ENCODE measurements around the gene ROBO2.

Gene ROBO2

DNA sequence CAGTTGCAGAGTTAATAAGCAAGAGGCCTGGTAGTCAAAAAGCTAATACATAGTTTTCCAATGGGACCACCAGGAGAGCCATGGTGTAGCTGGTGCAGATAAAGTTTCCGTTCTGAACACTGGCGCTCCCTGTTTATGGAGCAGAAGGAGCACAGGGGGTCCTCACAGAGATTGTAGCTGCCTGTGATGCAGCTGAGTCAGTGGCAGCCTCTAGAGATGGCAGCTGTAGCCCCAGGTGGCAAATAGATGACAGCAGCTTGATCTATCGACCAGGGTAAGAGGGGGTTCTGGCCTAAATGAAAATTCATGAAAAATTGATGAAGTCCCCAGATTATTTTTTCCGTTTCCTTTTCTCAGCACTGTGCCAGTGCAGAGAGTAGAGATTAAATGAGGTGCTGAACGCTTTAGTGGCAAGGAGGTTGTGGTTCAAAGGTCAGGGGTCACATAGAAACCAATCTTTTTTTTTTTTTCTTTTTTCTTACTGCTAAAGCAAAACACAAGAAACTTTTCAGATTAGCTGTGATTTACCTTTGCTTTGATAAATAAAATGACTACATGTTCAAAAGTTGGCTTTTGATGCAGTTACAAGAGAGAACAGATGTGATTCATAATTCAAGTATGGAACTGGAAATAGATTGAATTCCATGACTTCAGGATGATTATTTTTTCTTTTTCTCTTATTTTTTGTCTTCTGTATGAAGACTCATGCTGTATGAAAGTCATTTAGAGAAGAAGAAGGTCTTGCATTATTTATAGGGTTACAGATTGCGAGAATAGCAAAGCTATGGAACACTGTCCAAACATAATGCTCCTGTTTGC, 63.3 kb downstream of the ROBO2 start:
- DNase-seq (ENCODE audit: low read depth in 4 of 4, low spot score in 1 of 4) = no peak

DNA sequence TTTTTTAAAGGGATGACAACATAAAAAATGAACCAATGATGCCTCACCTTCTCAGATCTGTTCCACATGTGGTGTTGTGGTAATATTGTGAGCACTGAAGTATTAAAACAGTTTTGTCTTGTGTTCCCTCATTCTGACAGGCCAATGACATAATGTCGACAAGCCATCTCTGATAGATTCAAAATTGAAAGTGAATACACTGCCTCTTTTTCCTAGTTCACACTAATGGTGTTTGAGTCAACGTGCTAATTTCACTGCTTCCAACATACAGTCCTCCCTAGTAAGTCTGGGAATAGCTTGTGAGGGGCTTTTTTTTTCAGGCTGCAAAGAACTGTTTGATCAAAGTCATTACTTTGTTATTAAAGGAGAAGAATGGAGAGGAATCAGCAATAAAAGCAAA, 82.8 kb downstream of the ROBO2 start:
- no peak for DNase-seq (ENCODE audit: low read depth in 4 of 4, low spot score in 1 of 4)

DNA sequence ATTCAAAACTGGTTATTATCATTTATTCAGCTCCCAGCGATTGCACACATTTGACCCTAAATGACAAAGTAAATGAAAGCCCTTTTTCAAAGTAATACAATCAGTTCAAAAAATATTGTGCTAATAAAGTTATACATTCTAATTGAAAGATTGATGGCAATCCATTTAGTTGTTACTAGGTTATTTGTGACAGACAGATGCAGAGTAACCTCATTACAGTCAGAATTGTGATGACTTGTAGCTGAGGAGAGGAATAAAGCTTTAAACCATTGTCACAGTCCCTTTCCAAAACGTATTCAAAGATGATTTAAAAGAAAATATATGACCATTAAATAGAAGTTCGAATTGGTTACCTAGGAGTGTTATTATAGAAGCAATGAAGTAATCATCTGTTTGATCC, 86.1 kb downstream of the ROBO2 start:
- no peak for DNase-seq (ENCODE audit: low read depth in 4 of 4, low spot score in 1 of 4)

DNA sequence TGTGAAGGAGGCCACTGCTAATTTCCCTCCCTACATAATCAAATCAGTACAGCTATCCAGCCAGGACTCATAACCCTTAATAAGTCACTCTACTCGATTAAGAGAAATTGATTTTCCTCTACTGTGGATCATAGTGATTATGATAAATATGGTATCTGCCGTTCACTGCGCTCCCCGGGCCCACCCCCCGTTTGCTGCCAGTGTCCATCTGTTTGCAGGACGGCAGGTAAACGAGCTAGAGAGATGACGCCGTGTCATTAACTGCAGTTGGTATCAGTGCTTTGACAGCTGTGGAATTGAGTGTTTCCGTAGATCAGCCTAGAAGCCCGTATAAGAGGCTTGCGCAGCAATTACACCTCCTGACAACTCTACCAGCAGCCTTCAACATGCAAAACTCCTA, 94.9 kb downstream of the ROBO2 start:
- no peak for DNase-seq (ENCODE audit: low read depth in 4 of 4, low spot score in 1 of 4)

DNA sequence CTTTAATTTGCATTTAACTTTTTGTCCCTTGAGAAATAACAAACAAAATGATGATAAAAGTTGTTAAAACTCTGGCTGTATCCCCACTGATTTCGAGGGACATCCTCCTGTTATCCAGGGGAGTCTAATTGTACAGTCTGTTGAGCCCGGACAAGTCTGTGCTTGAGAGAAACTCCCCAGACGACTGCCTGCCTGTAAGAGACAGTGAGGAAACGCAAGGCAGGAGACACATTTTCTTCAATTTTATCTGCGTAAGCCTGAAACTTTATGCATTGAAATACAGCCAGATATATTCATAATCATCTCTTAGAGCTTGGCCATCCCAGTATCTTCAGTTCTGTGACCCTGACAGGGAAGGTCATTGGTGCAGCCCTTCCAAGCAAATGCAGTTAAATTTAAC, 97.7 kb downstream of the ROBO2 start:
- no peak for DNase-seq (ENCODE audit: low read depth in 4 of 4, low spot score in 1 of 4)

DNA sequence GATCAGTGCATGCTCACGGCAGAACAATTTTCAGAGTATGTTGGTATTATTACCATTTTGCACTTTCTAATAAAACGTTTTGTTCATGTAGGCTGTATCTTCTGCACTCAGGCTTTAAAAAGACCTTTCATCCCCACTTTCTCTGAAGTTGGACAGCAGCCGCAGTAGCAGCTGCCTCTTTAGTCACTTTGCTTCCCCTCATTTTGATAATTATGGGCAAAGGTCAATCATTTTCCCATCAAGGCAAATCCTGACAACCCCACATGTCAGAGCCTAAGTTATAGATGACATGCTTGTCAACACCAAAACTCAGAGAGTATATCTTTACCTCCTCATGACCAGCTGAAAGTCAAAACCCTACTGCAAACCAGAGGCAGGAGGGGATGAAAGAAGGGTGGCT, 99.7 kb downstream of the ROBO2 start:
- DNase-seq (ENCODE audit: low read depth in 4 of 4, low spot score in 1 of 4) = no peak

DNA sequence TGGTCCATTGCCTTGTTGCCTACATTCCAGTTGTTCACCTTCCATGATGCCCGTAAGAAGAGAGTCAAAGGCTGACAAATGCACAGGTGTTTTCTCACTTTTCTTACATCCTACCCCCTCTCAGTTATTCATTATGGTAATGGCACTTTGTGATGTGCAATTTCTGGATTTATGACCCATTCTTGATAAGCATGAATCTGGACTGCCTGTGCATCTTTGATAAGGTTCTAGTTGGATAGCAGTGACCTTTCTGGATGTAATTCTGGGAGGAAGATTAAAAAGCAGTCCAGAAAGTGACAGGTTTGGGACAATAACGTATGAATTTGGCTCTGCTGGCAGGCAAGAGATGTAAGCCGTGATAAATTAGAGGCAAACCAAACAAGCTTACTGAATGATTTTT, 101.5 kb downstream of the ROBO2 start:
- no peak for DNase-seq (ENCODE audit: low read depth in 4 of 4, low spot score in 1 of 4)

DNA sequence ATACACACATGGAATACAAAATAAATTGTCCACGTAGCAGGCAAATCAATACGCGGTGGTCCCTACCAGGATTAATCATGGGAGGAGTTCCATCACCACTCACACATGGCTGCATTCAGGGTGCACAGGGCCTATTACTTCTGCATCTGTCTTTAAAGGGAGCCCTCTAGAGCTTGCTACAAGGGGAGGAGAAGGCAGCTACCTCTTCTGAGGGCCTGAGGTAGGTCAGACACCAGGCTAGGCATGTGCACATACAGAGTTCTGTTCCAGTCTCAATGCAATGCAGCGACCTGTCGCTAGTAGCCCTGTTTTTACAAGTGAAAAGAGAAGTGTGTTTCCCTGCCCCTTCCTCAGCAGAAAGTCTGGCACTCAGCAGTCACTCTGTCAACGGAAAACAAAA, 102.7 kb downstream of the ROBO2 start:
- no peak for DNase-seq (ENCODE audit: low read depth in 4 of 4, low spot score in 1 of 4)

DNA sequence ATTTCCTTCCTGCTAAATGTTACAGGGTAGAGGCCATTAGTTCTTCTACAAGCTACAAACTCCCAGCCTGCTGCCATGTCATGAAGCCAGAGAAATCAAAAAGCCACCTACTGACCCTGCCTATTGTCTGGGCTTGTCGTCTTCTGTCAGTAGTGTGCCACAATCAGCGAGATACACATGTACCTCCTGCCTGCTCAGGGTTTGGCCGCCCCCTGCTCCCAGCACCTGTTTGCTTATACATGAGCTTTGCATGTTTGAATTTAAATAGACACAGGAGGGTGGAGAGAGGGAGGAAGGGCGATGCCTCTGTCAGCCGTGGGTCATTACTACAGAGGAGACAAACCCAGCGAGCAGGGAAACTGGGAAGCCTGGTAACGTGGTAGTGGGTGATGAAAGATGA, 106.1 kb downstream of the ROBO2 start:
- DNase-seq (ENCODE audit: low read depth in 4 of 4, low spot score in 1 of 4) = no peak

DNA sequence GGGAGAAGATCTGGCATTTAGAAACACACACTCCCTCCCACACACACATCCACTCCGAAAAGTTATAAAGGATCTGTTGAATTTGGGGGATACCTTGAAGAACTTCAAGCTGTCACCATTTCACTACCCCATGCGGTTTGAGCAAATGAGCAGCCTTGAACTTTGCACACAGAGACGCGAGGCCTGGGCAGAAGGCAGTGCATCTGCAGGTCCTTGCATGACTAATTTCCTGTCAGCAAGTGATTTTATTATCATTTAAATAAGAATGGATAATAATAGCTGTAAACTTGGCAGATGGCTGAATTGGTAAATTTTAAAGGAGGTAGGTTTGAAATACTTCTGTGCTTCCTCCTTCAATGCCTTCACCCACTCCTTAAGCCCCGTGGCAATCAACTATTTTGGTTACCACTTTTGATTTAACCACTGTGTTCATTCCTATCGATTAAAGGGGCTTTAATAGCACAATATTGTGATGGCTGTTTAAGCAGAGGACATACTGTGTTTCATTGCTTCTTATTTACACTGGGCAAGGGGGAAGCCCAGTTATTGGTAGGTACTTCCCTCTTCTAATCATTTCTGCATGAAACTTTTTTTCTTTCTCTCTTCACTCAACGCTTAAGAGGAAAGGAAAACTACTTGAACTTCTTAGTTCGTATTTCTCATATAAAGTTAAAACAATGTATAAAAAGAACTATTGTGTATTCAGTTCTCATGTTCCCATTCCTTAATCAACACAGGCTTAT, 108.1 kb downstream of the ROBO2 start:
- no peak for DNase-seq (ENCODE audit: low read depth in 4 of 4, low spot score in 1 of 4)

DNA sequence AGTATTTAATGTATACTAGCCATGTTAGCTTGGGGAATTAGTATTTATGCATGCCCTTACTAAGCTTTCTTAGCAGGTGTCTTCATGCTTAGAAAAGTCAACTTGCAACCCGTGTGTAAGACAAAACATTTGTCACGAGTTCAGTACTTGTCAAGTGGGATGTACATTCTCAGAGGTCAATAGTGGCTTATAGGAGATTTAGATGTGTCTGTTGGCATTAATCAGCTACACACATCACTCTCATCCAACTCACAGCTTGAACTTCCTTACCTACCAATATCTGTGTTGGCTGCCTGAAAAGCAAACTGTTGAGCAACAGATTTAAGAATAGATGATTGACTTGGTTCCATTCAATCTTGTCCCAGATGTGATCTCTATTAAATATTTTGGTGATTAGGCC, 109.5 kb downstream of the ROBO2 start:
- DNase-seq (ENCODE audit: low read depth in 4 of 4, low spot score in 1 of 4) = no peak

DNA sequence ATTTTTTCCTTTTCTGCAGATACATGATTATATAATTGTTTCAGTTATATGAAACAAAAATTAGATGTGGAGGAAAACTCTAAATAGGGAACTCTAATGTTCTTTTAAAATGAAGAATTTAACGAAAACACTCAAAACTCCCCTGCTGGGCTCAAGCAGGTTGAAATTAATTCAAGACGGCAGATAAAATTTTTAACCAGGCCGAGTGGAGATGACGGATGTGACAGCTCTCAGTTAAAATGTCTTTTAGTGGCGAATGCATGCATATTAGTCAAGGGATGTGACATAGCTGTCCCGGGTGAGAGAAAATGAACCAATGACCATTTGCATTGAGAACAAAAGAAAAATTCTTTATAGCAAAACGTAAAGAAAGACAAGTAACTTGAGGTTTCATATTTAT, 110.1 kb downstream of the ROBO2 start:
- no peak for DNase-seq (ENCODE audit: low read depth in 4 of 4, low spot score in 1 of 4)

DNA sequence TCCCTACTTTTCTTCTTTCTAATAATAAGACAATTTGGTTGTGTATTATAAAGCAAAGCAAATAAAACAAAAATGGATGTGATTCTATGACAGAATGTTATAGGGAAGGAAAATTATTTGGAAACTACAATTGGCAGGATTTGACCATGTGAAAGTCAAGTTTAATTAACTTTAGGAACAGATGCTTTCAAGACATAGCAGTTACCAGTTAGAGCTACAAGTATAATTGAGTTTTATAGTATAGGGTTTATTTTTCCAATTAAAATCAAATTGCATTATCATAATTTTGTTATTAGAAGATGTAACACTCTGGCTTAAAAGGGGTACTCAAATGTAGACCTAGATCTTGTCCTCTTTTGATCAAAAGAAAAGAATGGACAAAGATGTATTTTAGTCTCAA, 110.9 kb downstream of the ROBO2 start:
- DNase-seq (ENCODE audit: low read depth in 4 of 4, low spot score in 1 of 4) = no peak

DNA sequence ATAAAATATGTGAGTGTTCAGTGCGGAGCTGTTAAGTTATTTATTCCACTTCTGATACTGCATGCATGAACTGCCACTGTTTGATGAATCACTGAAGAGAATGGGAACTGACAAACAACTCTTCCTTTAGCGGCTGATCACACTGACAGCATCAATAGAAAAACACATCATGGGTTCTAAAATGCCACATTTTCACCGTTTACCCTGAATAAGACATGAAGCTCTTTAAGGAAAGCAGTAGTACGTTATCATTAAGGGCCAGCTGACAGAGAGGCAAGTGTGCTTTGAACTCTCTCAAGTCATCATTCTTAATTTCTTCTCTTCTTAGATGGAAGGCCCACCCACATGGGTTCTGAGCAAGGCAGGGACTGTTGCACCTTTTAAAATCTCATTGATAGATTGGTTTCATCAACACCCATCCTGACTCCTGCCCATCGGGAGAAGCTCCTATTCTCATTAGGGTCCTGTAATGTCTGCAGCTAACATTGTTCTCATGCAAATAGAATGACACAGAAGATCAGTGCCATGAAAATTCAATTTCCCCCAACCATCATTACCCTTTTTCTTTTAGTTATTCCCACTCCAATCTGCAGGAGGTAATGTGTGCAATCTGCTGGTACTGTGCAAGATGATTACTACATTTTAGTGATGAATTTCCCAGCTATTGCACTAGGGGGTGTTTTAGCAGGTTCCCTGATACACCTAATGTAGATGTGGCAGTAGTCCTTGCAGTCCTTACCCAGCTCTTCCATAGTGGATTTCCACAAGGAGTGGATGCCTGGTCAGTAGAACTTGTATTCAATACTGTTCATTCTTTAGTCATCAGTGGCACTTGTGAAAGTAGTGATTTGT, 119.1 kb downstream of the ROBO2 start:
- no peak for DNase-seq (ENCODE audit: low read depth in 4 of 4, low spot score in 1 of 4)

DNA sequence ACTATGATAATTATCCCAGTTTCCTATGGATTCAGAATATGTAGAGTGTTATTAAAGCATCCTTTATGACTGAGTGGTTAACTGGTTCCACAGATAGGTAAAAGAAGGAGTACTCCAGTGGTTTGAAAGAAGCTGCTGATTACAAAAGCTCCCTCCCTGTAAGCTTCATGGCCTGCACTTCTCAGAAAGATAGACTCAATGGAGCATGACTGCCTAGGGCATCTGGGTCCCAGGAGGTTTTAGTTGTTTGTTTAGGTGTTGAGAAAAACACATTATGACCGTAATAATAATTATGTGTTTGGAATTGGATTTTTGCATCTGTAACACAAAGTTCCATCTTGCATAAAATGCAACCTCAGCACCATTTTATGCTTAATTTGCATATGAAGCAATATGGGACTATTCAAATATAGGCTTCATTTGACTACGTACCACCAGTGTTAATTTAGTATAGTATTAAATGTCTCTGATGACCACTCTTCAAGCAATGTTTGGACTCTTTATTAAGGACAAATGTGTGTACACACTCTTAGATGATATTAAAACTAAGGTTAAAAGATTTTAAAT, 121.1 kb downstream of the ROBO2 start:
- DNase-seq (ENCODE audit: low read depth in 4 of 4, low spot score in 1 of 4) = no peak

DNA sequence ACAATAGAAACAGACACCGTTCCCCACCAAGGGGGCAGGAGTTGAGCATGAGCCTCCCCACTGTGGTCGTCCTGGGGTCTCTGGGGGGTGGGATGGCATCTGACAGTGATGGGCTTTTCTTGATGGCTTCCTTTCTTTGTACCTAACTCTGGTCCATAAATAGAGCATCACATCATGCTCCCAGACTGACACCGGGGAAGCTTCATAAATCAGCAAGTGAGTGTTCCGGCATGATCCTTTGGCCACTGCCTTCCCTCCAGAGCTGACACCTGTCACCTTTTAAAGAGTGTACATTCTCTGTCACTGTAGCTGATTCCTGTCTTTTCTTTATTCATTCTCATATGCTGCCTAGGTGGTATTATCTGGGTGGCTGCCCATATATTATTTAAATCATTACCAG, 129.9 kb downstream of the ROBO2 start:
- DNase-seq (ENCODE audit: low read depth in 4 of 4, low spot score in 1 of 4) = no peak

DNA sequence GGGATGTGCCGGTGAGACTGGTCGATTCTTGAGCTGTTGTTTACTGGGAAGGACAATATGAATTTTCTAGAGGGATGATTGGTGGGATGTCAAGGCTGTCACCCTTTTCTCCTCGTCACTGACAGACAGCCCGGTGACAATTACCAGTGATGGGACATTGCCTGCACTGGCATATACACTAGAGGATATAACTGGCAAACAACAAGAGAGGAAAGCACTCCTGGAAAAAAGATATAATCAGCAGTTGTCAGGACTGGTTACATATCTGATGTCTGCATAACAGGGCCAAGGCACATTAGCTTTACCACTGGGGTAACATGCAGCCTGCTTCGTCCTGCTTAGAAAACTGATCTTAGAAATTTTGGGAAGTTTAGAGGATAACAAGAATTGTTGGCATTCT, 131.1 kb downstream of the ROBO2 start:
- DNase-seq (ENCODE audit: low read depth in 4 of 4, low spot score in 1 of 4) = no peak

DNA sequence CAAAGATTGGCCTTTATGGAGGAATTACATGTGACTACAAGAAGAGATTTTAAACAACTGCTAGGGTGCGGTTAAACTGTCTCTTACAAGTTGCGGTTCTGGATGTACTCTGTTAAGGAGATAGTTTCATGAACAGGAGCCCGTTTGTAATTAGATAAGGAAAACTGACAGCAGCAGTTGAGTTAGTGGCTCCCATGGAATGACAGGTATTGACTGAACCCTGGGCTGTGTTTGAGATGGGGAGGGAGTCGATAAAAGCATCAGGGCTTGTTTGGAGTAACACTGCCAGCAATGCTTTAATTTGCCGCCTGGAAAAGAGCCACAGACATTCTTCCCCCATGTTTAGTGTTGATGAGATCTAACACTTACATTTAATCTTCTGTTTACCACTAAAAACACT, 139.9 kb downstream of the ROBO2 start:
- DNase-seq (ENCODE audit: low read depth in 4 of 4, low spot score in 1 of 4) = no peak

DNA sequence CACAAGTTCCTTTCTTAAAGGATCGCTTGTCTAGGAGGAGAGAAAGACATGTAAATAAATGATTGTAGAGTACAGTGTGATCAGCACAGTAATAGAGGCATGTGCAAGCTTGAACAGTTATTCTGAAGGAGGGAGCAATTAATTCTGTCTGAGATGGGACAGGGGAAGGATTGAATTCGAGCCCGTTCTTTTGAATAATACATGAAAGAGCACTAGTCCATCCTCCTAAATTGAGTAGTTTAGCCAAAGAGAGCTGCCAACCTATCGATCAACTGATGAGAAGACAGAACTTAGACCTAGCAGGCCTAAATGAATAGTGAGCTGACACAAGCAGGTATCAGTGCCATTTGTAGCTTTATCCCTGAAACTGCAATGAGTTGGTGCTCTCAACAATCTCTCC, 142.4 kb downstream of the ROBO2 start:
- DNase-seq (ENCODE audit: low read depth in 4 of 4, low spot score in 1 of 4) = no peak

DNA sequence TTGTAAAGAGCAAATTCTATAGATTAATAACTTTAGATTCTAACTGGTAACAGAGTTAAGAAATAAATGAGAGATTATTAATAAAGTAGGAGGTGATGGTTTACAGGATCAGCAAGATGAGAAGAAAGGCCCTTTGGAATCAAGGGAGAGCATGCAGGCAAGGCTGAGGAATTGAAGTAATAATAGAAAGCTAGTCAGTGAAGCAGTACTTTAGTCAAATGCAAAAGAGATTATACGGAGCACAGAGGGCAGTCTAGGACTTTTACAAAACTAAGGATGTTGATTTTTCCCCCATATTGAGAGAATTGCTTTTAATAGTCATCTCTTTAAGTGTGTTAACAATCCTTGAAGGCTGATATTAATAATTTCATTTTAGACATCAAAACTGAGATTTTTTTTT, 146.4 kb downstream of the ROBO2 start:
- no peak for DNase-seq (ENCODE audit: low read depth in 4 of 4, low spot score in 1 of 4)

DNA sequence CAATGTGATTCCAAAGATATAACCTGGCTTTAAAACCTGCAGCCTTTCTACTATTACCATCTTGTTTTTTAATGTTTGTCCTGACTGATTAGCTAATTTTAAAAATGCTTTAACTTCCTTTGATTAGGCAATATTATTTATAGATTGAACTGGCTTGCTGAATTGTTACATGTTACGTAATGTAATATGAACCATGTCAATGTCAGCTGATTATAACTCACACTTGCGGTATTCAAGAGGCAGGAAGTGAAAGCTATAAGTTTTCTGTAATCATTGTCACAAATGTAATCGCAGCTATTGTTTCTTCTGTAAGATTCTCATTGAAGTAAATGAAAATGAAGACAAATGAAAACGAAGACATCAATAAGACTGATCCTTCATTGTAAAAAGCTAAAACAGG, 146.8 kb downstream of the ROBO2 start:
- no peak for DNase-seq (ENCODE audit: low read depth in 4 of 4, low spot score in 1 of 4)

DNA sequence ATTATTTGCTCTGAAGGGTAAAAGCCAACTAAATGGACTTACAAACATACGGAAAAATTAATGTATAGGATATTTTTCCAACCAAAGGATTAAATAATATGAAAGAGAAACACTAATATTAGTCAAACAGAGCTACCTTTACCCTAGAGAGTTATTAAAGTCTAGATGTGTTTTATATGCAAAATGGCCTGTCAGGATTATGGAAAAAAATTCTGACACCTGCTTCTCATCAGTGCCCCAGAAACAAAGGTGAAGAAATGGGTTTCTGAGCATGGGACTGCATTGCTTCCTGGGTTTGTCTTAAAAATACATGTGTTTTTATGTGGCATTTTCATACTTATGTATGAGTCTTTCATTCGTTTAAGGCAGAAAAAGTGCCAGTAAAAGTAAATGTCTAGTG, 148.3 kb downstream of the ROBO2 start:
- DNase-seq (ENCODE audit: low read depth in 4 of 4, low spot score in 1 of 4) = no peak
